ENCODE data around the gene ANKRD12. TPM values are rescaled to one million over a fixed set of nuclear protein-coding genes. Genes with fewer than 3 reads are reported as not detected.

Gene ANKRD12
- total RNA-seq, 1 experiment from 2014 or later, result 23.5 TPM

- no peaks in the 10 kb centered on the region for H4K20me1 ChIP-seq (ENCODE audit: insufficient read depth)
- H3K27ac ChIP-seq (ENCODE audit: low read depth, low read length), result no peak overlapping the region
- no peak for TF ChIP-seq RAD21 (IDR thresholded peaks at IDR 0.05; ENCODE audit: low read depth)
- TF ChIP-seq ZNF274 (IDR thresholded peaks at IDR 0.05; ENCODE audit: low read depth, low read length), result no peak
- TF ChIP-seq, protein P1, sequence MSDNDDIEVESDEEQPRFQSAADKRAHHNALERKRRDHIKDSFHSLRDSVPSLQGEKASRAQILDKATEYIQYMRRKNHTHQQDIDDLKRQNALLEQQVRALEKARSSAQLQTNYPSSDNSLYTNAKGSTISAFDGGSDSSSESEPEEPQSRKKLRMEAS (IDR thresholded peaks at IDR 0.05), result no peak
- no peak for TF ChIP-seq SRF (IDR thresholded peaks at IDR 0.05; ENCODE audit: low read depth)
- no peak for TF ChIP-seq TCF7L2 (IDR thresholded peaks at IDR 0.05; ENCODE audit: borderline replicate concordance, extremely low read depth, insufficient read depth, insufficient read length)
- no peak for TF ChIP-seq CEBPB (IDR thresholded peaks at IDR 0.05; ENCODE audit: low read depth)
- no peak for TF ChIP-seq POLR2A (IDR thresholded peaks at IDR 0.05; ENCODE audit: borderline replicate concordance, extremely low read depth, insufficient read depth, insufficient read length)
- no peak for TF ChIP-seq YY1 (IDR thresholded peaks at IDR 0.05; ENCODE audit: extremely low read depth, insufficient replicate concordance, low read depth, low read length)
- no peak for TF ChIP-seq JUND (IDR thresholded peaks at IDR 0.05)
- TF ChIP-seq ELF1 (IDR thresholded peaks at IDR 0.05; ENCODE audit: borderline replicate concordance, low read depth), result no peak
- no peak for TF ChIP-seq SP1 (IDR thresholded peaks at IDR 0.05; ENCODE audit: low read depth)
- TF ChIP-seq ZFX (IDR thresholded peaks at IDR 0.05), result no peak
- no peak for TF ChIP-seq EGR1 (IDR thresholded peaks at IDR 0.05; ENCODE audit: low read depth)
- no peak for TF ChIP-seq SIN3A (IDR thresholded peaks at IDR 0.05; ENCODE audit: low read depth)
- TF ChIP-seq CTCF (IDR thresholded peaks at IDR 0.05 in 2 of 3, conservative IDR thresholded peaks at IDR 0.05 in 1 of 3; ENCODE audit: borderline replicate concordance in 1 of 3, insufficient read depth in 1 of 3, low read depth in 2 of 3, low read length in 2 of 3), result no peak
Measured at GRCh38 chr18:9148203-9148552, 11.6 kb downstream of the ANKRD12 start.

More at GRCh38 chr18:9148203-9148552, 11.6 kb downstream of the ANKRD12 start:
- no peak for ATAC-seq
- Histone ChIP-seq H3K36me3 (ENCODE audit: control insufficient read depth in 1 of 2, insufficient read depth in 2 of 2, low read length in 2 of 2) (no peaks in the 10 kb centered on the region), H3K9me3 (ENCODE audit: control insufficient read depth in 1 of 2, insufficient read depth in 1 of 2, low read depth in 1 of 2, low read length in 2 of 2) (no peaks in the 10 kb centered on the region), H3K9me2 (ENCODE audit: insufficient read depth) (no peaks in the 10 kb centered on the region), H3K27me3 (ENCODE audit: insufficient read depth, low read length) (no peaks in the 10 kb centered on the region), H2AFZ (ENCODE audit: low read depth, low read length, poor library complexity, severe bottlenecking) (no peak overlapping the region), H3K9ac (ENCODE audit: low read length) (no peak overlapping the region), H3K79me2 (ENCODE audit: insufficient read depth, low read length) (peaks cover 72% of the 10 kb centered on the region), H3K4me2 (ENCODE audit: low read length) (no peak overlapping the region), H3K4me3 (replicated peaks in 1 of 2; ENCODE audit: low read depth in 1 of 2, low read length in 2 of 2) (no peak overlapping the region), H3K4me1 (ENCODE audit: control insufficient read depth in 1 of 2, insufficient read depth in 2 of 2, low read length in 2 of 2) (peaks cover 0 to 5% of the 10 kb centered on the region in 2 experiments; a peak in 2 of 4 replicates)
- no TSS peak for BruUV-seq (replicated peaks)
- ChIA-PET CTCF (interaction anchor here (0.9 to 1.8 kb wide), 4 partner anchors 10 to 160 kb away, joined by 3 to 7 read pairs (median 4); no protein-coding TSS in a partner anchor), POLR2A (no interaction called here), RAD21 (ENCODE audit: low non-redundant PET in 1 of 2, low total read pairs in 2 of 2, uncharacterized antibody in 2 of 2, unreplicated experiment in 2 of 2) (no interaction called here)
- intact Hi-C loops (cut with micrococcal nuclease), result loop anchor here (1.0 to 10.0 kb wide), 4 partner anchors 75 to 496 kb away; no protein-coding TSS in a partner anchor
- no peak for DNase-seq (ENCODE audit: low read depth, low spot score)
